GM12801 (cell line): Measurements from ENCODE around the gene RCN1.

Experiments used
- CTCF ChIP-seq: IDR thresholded peaks from one replicate; pipeline ENCODE4 v1.5.1; 2011; ENCODE audit warnings: control low read depth; ENCODE audit not compliant: insufficient read length; ENCODE audit errors: extremely low read depth

Gene RCN1

GRCh38 chr11:32069361-32070058 is 21.4 kb upstream of the RCN1 start:
- no peak for TF ChIP-seq CTCF

GRCh38 chr11:32070692-32071091 is 20.2 kb upstream of the RCN1 start:
- no peak for TF ChIP-seq CTCF

GRCh38 chr11:32071811-32072210 is 19.1 kb upstream of the RCN1 start:
- no peak for TF ChIP-seq CTCF

GRCh38 chr11:32072872-32073643 is 17.8 kb upstream of the RCN1 start:
- TF ChIP-seq CTCF: no peak

GRCh38 chr11:32073644-32074026 is 17.2 kb upstream of the RCN1 start:
- no peak for TF ChIP-seq CTCF

GRCh38 chr11:32079553-32079952 is 11.3 kb upstream of the RCN1 start:
- TF ChIP-seq CTCF: no peak

GRCh38 chr11:32080361-32080980 is 10.4 kb upstream of the RCN1 start:
- no peak for TF ChIP-seq CTCF
